ENCODE measurements around the gene SIRT6. TPM values are rescaled to one million over a fixed set of nuclear protein-coding genes. Genes with fewer than 3 reads are reported as not detected.
"Not testable (repeated sequence)": the region's sequence is repeated elsewhere in the genome, so short reads cannot be mapped to it uniquely, and the experiment has no call there.

Gene SIRT6
- total RNA-seq, 1 experiment from 2014 or later: 33.2 TPM

DNA sequence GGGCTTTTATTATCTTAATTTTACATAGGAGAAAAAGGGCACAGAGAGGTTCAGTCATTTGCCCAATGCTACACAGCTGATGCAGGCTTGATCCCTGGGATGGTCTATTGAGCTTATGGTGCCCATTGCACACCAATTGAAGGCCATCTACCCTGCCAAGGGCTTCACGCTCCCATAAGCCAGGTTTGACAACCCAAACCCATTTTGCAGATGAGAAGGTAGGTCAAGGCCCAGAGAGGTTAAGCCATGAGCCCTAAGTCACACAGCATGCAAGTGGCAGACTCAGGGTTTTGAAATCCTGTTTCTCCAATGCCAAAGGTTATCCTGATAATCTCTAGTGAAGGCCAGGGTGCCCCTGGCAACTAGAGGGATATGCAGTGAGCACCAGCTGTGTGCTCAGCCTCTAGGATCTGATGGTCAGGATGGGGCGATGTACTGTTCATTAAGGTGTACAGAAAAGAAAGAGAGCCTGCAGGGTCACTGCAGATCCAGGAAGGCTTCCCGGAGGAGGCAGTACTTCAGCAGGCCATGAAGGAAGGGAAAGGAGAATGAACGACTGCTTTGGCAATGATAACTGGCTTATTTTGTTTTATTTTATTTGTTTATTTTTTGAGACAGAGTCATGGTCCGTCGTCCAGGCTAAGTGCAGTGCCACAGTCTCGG lies 20.8 kb downstream of the SIRT6 start:
- H3K4me3 Mint-ChIP-seq (ENCODE audit: unreplicated experiment): no peak overlapping the region
- H3K9me3 Mint-ChIP-seq (ENCODE audit: unreplicated experiment): no peaks in the 10 kb centered on the region
- ChIA-PET POLR2A (no interaction called here), CTCF (interaction anchor here (2.6 kb wide), 1 partner anchor 21 kb away, joined by 10 read pairs; no protein-coding TSS in a partner anchor)
- TF ChIP-seq, protein P1, sequence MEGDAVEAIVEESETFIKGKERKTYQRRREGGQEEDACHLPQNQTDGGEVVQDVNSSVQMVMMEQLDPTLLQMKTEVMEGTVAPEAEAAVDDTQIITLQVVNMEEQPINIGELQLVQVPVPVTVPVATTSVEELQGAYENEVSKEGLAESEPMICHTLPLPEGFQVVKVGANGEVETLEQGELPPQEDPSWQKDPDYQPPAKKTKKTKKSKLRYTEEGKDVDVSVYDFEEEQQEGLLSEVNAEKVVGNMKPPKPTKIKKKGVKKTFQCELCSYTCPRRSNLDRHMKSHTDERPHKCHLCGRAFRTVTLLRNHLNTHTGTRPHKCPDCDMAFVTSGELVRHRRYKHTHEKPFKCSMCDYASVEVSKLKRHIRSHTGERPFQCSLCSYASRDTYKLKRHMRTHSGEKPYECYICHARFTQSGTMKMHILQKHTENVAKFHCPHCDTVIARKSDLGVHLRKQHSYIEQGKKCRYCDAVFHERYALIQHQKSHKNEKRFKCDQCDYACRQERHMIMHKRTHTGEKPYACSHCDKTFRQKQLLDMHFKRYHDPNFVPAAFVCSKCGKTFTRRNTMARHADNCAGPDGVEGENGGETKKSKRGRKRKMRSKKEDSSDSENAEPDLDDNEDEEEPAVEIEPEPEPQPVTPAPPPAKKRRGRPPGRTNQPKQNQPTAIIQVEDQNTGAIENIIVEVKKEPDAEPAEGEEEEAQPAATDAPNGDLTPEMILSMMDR (IDR thresholded peaks at IDR 0.05; ENCODE audit: unreplicated experiment): no peak
- intact Hi-C loops (cut with micrococcal nuclease): no loop called here
- H3K4me1 Mint-ChIP-seq (ENCODE audit: insufficient read depth, unreplicated experiment): no peaks in the 10 kb centered on the region
- no peak for DNase-seq (ENCODE audit: unreplicated experiment)
- BruUV-seq (replicated peaks): no TSS peak
- H3K27ac Mint-ChIP-seq (ENCODE audit: low read depth, unreplicated experiment): no peak overlapping the region
- H3K27me3 Mint-ChIP-seq (ENCODE audit: insufficient read depth, unreplicated experiment): peaks cover 3% of the 10 kb centered on the region
- H3K36me3 Mint-ChIP-seq (ENCODE audit: insufficient read depth, unreplicated experiment): no peaks in the 10 kb centered on the region

DNA sequence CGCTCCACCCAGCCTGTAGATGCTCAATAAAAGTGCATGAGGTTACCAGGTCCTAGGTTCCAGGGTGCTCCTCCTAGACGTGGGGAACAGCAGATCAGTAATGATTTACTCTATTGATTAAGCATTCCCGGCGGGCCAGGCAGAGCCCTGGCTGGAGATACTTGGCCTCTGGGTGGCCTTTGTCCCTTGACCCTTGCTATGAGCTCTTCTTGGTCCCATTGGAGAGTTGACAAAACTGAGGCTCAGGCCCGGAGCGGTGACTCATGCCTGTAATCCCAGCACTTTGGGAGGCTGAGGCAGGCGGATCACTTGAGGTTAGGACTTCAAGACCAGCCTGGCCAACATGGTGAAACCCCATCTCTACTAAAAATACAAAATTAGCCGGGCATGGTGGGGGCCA lies 24.4 kb downstream of the SIRT6 start:
- intact Hi-C loops (cut with micrococcal nuclease); H3K4me1 Mint-ChIP-seq (ENCODE audit: insufficient read depth, unreplicated experiment); DNase-seq (ENCODE audit: unreplicated experiment); H3K9me3 Mint-ChIP-seq (ENCODE audit: unreplicated experiment); H3K27ac Mint-ChIP-seq (ENCODE audit: low read depth, unreplicated experiment); BruUV-seq (replicated peaks); POLR2A ChIA-PET; H3K36me3 Mint-ChIP-seq (ENCODE audit: insufficient read depth, unreplicated experiment); H3K4me3 Mint-ChIP-seq (ENCODE audit: unreplicated experiment): not testable (repeated sequence)
- CTCF ChIA-PET: interaction anchor here (0.6 to 1.2 kb wide), 2 partner anchors 10 to 186 kb away, joined by 3 to 4 read pairs; no protein-coding TSS in a partner anchor
- peaks cover 16% of the 10 kb centered on the region for H3K27me3 Mint-ChIP-seq (ENCODE audit: insufficient read depth, unreplicated experiment)

DNA sequence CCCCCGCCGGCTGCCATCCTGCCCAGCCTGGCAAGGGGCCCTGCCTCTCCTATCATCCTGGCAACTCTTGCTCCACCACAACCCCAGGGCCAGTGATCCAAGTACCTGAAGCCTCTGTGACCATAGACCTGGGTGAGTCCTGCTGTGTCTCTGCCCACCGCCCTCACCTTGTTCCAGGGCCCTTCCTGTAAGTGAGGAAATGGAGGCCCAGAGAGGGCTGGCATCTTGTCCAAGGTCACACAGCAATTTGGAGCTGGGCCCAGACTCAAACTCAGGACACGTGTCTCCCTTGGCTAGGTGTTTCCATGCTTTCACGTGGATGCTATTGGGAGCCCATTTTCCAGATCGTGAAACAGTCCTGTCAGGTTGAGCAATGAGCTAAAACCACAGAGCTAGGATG lies 25.2 kb downstream of the SIRT6 start:
- Mint-ChIP-seq H3K4me3 (ENCODE audit: unreplicated experiment) (no peak overlapping the region), H3K27ac (ENCODE audit: low read depth, unreplicated experiment) (no peak overlapping the region), H3K9me3 (ENCODE audit: unreplicated experiment) (no peaks in the 10 kb centered on the region), H3K4me1 (ENCODE audit: insufficient read depth, unreplicated experiment) (no peaks in the 10 kb centered on the region), H3K36me3 (ENCODE audit: insufficient read depth, unreplicated experiment) (no peaks in the 10 kb centered on the region), H3K27me3 (ENCODE audit: insufficient read depth, unreplicated experiment) (peaks cover 19% of the 10 kb centered on the region)
- CTCF ChIA-PET: interaction anchor here (1.2 kb wide), 1 partner anchor 10 kb away, joined by 4 read pairs; no protein-coding TSS in a partner anchor
- BruUV-seq (replicated peaks): no TSS peak
- intact Hi-C loops (cut with micrococcal nuclease): no loop called here
- TF ChIP-seq, protein P1 (IDR thresholded peaks at IDR 0.05; ENCODE audit: unreplicated experiment): no peak
- no peak for DNase-seq (ENCODE audit: unreplicated experiment)
- POLR2A ChIA-PET: no interaction called here

DNA sequence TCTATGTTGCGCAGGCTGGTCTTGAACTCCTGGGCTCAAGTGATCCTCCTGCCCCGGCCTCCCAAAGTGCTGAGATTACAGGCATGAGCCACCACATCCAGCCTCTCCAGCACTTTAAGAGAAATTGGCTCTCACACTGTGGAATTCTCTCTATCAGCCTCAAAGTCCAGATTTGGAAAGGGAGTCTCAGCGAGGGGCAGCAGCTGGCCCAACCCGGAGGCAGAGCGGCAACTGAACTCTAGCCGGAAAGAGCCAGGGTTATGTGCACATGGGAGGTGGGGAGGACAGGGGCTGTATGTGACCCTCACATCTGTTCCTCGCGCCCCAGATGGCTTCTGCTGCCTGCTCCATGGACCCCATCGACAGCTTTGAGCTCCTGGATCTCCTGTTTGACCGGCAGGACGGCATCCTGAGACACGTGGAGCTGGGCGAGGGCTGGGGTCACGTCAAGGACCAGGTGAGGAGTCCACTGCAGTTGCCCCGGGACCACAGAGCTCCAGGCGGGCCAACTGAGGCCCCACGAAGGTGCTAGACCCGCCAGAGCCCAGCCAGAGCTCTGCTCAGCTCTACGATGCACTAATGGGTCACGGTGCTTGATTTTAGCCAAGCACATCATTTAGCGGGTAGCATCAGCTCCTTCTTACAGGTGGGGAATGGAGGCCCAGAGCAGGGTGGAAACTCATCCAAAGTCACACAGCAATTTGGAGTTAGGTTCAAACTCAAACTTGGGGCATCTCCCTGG lies 27.6 kb downstream of the SIRT6 start:
- H3K36me3 Mint-ChIP-seq (ENCODE audit: insufficient read depth, unreplicated experiment): no peaks in the 10 kb centered on the region
- H3K4me1 Mint-ChIP-seq (ENCODE audit: insufficient read depth, unreplicated experiment): no peaks in the 10 kb centered on the region
- no TSS peak for BruUV-seq (replicated peaks)
- H3K27me3 Mint-ChIP-seq (ENCODE audit: insufficient read depth, unreplicated experiment): peaks cover 42% of the 10 kb centered on the region
- TF ChIP-seq, protein P1 (IDR thresholded peaks at IDR 0.05; ENCODE audit: unreplicated experiment): no peak
- no peak overlapping the region for H3K27ac Mint-ChIP-seq (ENCODE audit: low read depth, unreplicated experiment)
- H3K9me3 Mint-ChIP-seq (ENCODE audit: unreplicated experiment): no peaks in the 10 kb centered on the region
- intact Hi-C loops (cut with micrococcal nuclease): no loop called here
- CTCF ChIA-PET: interaction anchor here (0.5 to 3.1 kb wide), 3 partner anchors 11 to 15 kb away, joined by 4 to 13 read pairs (median 4); no protein-coding TSS in a partner anchor
- H3K4me3 Mint-ChIP-seq (ENCODE audit: unreplicated experiment): no peak overlapping the region
- DNase-seq (ENCODE audit: unreplicated experiment): no peak
- POLR2A ChIA-PET: interaction anchor here (0.6 kb wide), 1 partner anchor 160 kb away, joined by 4 read pairs; no protein-coding TSS in a partner anchor

All from MCF 10A (cell line).